A549 (cell line): ENCODE results near the gene PTPRG.

ENCODE experiments used
- CHD4 ChIP-seq: fragments of 200-600 bp; sonication (generic); IDR thresholded peaks from 2 replicates; pipeline ENCODE4 v1.6.1; 2016; ENCODE audit warnings: antibody characterized with exemption, mild to moderate bottlenecking, borderline replicate concordance
- EP300 ChIP-seq, 2 experiments: fragments of >200 bp; sonication (Bioruptor Twin); formaldehyde crosslinking; IDR thresholded peaks; 2 replicates in 1 of 2; 3 replicates in 1 of 2; pipeline ENCODE4 v1.6.1; 2016 to 2017
- FOXS1 ChIP-seq: fragments of 250-450 bp; sonication (Bioruptor Pico); IDR thresholded peaks from 2 replicates; pipeline ENCODE4 v1.5.0; 2020; ENCODE audit warnings: mild to moderate bottlenecking, moderate library complexity
- NPAS2 ChIP-seq: fragments of 250-450 bp; sonication (Bioruptor Pico); IDR thresholded peaks from 2 replicates; pipeline ENCODE4 v1.8.0; 2022; ENCODE audit warnings: mild to moderate bottlenecking, moderate library complexity, borderline replicate concordance
- POLR2A ChIP-seq: IDR thresholded peaks from 2 replicates; pipeline ENCODE4 v1.6.1; 2012; ENCODE audit warnings: mild to moderate bottlenecking, low read length
- RFX5 ChIP-seq: fragments of 450-650 bp; IDR thresholded peaks from 2 replicates; pipeline ENCODE4 v1.7.1; 2014; ENCODE audit warnings: antibody characterized with exemption, mild to moderate bottlenecking, moderate library complexity
- TF ChIP-seq, protein P1 (sequence below): IDR thresholded peaks from 2 replicates; pipeline ENCODE4 v1.6.1; 2012
- TF ChIP-seq, protein P2 (sequence below): fragments of 250-450 bp; sonication (Bioruptor Pico); IDR thresholded peaks from 2 replicates; pipeline ENCODE4 v1.5.0; 2021; ENCODE audit warnings: mild to moderate bottlenecking, moderate library complexity, borderline replicate concordance

GRCh38 chr3:61819861-61820260 is 258.5 kb downstream of the PTPRG start:
- TF ChIP-seq FOXS1 (CRISPR knock-in tag) (no peak), POLR2A (no peak), NPAS2 (no peak), CHD4 (no peak), RFX5 (no peak), EP300 (IDR thresholded peaks at IDR 0.05) (no peak)
- TF ChIP-seq, protein P1, sequence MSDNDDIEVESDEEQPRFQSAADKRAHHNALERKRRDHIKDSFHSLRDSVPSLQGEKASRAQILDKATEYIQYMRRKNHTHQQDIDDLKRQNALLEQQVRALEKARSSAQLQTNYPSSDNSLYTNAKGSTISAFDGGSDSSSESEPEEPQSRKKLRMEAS, result no peak
- TF ChIP-seq, protein P2, sequence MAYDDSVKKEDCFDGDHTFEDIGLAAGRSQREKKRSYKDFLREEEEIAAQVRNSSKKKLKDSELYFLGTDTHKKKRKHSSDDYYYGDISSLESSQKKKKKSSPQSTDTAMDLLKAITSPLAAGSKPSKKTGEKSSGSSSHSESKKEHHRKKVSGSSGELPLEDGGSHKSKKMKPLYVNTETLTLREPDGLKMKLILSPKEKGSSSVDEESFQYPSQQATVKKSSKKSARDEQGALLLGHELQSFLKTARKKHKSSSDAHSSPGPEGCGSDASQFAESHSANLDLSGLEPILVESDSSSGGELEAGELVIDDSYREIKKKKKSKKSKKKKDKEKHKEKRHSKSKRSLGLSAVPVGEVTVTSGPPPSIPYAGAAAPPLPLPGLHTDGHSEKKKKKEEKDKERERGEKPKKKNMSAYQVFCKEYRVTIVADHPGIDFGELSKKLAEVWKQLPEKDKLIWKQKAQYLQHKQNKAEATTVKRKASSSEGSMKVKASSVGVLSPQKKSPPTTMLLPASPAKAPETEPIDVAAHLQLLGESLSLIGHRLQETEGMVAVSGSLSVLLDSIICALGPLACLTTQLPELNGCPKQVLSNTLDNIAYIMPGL (CRISPR knock-in tag), result no peak
